B cell (primary cell): ENCODE results near the gene TDRD12. TPM values are rescaled to one million over a fixed set of nuclear protein-coding genes. Genes with fewer than 3 reads are reported as not detected.
"Not testable (repeated sequence)": the region's sequence is repeated elsewhere in the genome, so short reads cannot be mapped to it uniquely, and the experiment has no call there.

Experiments
- ATAC-seq: fragments of 200-7000 bp; cut with Tn5 transposase; one replicate; pipeline ENCODE4 v1.10.0; 2021; ENCODE audit warnings: low read depth, mild to moderate bottlenecking, moderate number of reproducible peaks, moderate library complexity
- CTCF ChIA-PET: fragments of 350-600 bp; sonication (Branson Sonifier 250); formaldehyde crosslinking; loops from one replicate; lab custom pipeline; 2021; ENCODE audit warnings: antibody characterized with exemption, inconsistent platforms; lab: Charles Lee
- POLR2A ChIA-PET: fragments of 350-600 bp; sonication (Branson Sonifier 250); formaldehyde crosslinking; loops from one replicate; lab custom pipeline; 2021; ENCODE audit warnings: antibody characterized with exemption; lab: Charles Lee
- DNase-seq: peaks from one replicate; pipeline ENCODE4 v3.0.0; 2013
- H2AFZ ChIP-seq: 2 replicates; pipeline ENCODE4 v1.6.1; 2012; ENCODE audit warnings: mild to moderate bottlenecking, low read depth, low read length; ENCODE audit not compliant: insufficient read depth, poor library complexity, severe bottlenecking
- H3K27ac ChIP-seq, 2 donors: 1 replicate in 1 of 2; 2 replicates in 1 of 2; pipeline ENCODE4 v1.5.1; 2012 to 2013; ENCODE audit warnings: low read length in 2 of 2, mild to moderate bottlenecking in 2 of 2, moderate library complexity in 1 of 2
- H3K27me3 ChIP-seq, 4 experiments: fragments of 200-600 bp in 1 of 4; sonication (generic) in 1 of 4; replicated peaks in 1 of 4; 1 replicate in 2 of 4; 2 replicates in 2 of 4; pipeline versions ENCODE4 v1.6.1 to v1.7.0; 2013 to 2016; ENCODE audit warnings: low read length in 3 of 4, mild to moderate bottlenecking in 2 of 4, mixed read lengths in 1 of 4, moderate library complexity in 1 of 4; ENCODE audit not compliant: insufficient read depth in 4 of 4, control insufficient read depth in 3 of 4; ENCODE audit errors: control extremely low read depth in 1 of 4
- H3K36me3 ChIP-seq, 2 experiments: replicated peaks in 1 of 2; 1 replicate in 1 of 2; 2 replicates in 1 of 2; pipeline versions ENCODE4 v1.6.1 to v1.7.1; 2013; ENCODE audit warnings: low read length in 1 of 2; ENCODE audit not compliant: insufficient read depth in 2 of 2, control insufficient read depth in 1 of 2; ENCODE audit errors: control extremely low read depth in 1 of 2, extremely low read depth in 1 of 2
- H3K4me1 ChIP-seq, 2 donors: fragments of 200-600 bp in 1 of 2; sonication (generic) in 1 of 2; 1 replicate in 1 of 2; 2 replicates in 1 of 2; pipeline versions ENCODE4 v1.5.1 to v1.6.1; 2013 to 2017; ENCODE audit warnings: low read length in 2 of 2; ENCODE audit not compliant: control insufficient read depth in 2 of 2, insufficient read depth in 2 of 2
- H3K4me2 ChIP-seq: replicated peaks from 2 replicates; pipeline ENCODE3; 2012; ENCODE audit warnings: mild to moderate bottlenecking, low read depth, low read length; ENCODE audit not compliant: poor library complexity, severe bottlenecking
- H3K4me3 ChIP-seq, 5 experiments: fragments of 200-600 bp in 1 of 5; sonication (generic) in 1 of 5; 1 replicate in 3 of 5; 2 replicates in 2 of 5; pipeline versions ENCODE4 v1.5.1 to v1.7.0; 2011 to 2016; ENCODE audit warnings: low read length in 4 of 5, mild to moderate bottlenecking in 4 of 5, low read depth in 2 of 5, control low read depth in 1 of 5, moderate library complexity in 1 of 5; ENCODE audit not compliant: insufficient read depth in 1 of 5; ENCODE audit errors: control extremely low read depth in 1 of 5, extremely low read depth in 1 of 5
- H3K79me2 ChIP-seq: fragments of 200-600 bp; sonication (generic); one replicate; pipeline ENCODE4 v1.6.0; 2016; ENCODE audit warnings: low read length; ENCODE audit not compliant: control insufficient read depth, insufficient read depth
- H3K9ac ChIP-seq: fragments of 200-600 bp; sonication (generic); 2 replicates; pipeline ENCODE4 v1.6.1; 2017; ENCODE audit warnings: mild to moderate bottlenecking, low read length, moderate library complexity
- H3K9me3 ChIP-seq, 3 donors: one replicate each; pipeline versions ENCODE4 v1.6.1 to v1.7.1; 2013; ENCODE audit warnings: low read length in 2 of 3; ENCODE audit not compliant: control insufficient read depth in 2 of 3, insufficient read depth in 1 of 3; ENCODE audit errors: control extremely low read depth in 1 of 3
- H4K20me1 ChIP-seq: 2 replicates; pipeline ENCODE4 v1.6.0; 2012; ENCODE audit warnings: mild to moderate bottlenecking, low read length; ENCODE audit not compliant: insufficient read depth, control insufficient read depth, poor library complexity, severe bottlenecking
- H3K27ac Mint-ChIP-seq: one replicate; pipeline ENCODE4 v1.8.0; 2021; ENCODE audit warnings: mixed read lengths
- H3K27me3 Mint-ChIP-seq: one replicate; pipeline ENCODE4 v1.8.0; 2021; ENCODE audit warnings: mixed read lengths
- H3K4me1 Mint-ChIP-seq: one replicate; pipeline ENCODE4 v1.8.0; 2021; ENCODE audit warnings: mixed read lengths
- H3K4me3 Mint-ChIP-seq: one replicate; pipeline ENCODE4 v1.8.0; 2021; ENCODE audit warnings: mixed read lengths
- H3K9me3 Mint-ChIP-seq: one replicate; pipeline ENCODE4 v1.8.0; 2022; ENCODE audit warnings: mixed read lengths; ENCODE audit not compliant: insufficient read depth
- CTCF ChIP-seq: fragments of 200-600 bp; IDR thresholded peaks from one replicate; pipeline ENCODE4 v1.8.0; 2022; ENCODE audit warnings: antibody characterized with exemption, mild to moderate bottlenecking
- EZH2 ChIP-seq: IDR thresholded peaks from 2 replicates; pipeline ENCODE4 v1.6.1; 2012; ENCODE audit warnings: borderline replicate concordance, low read depth, mild to moderate bottlenecking, moderate library complexity, low read length; ENCODE audit not compliant: insufficient read depth, poor library complexity, severe bottlenecking
- WGBS: methylation state at CpG from one replicate; pipeline ENCODE4 v1.1.5; 2013; ENCODE audit warnings: missing lambda C conversion rate; ENCODE audit not compliant: insufficient coverage; 5-methylcytosine and 5-hydroxymethylcytosine counted together
- intact Hi-C: fragments of 100-400 bp; cut with micrococcal nuclease; formaldehyde crosslinking; loops from one replicate; pipeline ENCODE4 v1.10.0; 2022
- polyA plus RNA-seq: library from polyadenylated mRNA; depleted of rRNA; stranded (reverse); fragments of >200 nt; gene quantifications from 2 replicates; pipeline ENCODE4 v1.2.3, GENCODE V29; 2012
- total RNA-seq, 2 donors: library from RNA; stranded (reverse); fragments of 120-200 nt in 1 of 2; gene quantifications; 1 replicate in 1 of 2; 2 replicates in 1 of 2; pipeline versions ENCODE4 v1.2.3 to v1.2.4, GENCODE V29; 2013 to 2022

TDRD12 gene
- total and polyA plus RNA-seq, 2 donors (not counting 1 experiment from before 2014, with no cell fraction given), result 0.30 to 1.1 TPM

- ChIA-PET POLR2A (no interaction called here), CTCF (no interaction called here)
- Histone ChIP-seq H3K9me3 (no peaks in the 10 kb centered on the region), H3K4me3 (no peak overlapping the region), H3K27ac (no peak overlapping the region), H3K4me1 (no peaks in the 10 kb centered on the region), H3K36me3 (no peaks in the 10 kb centered on the region), H3K4me2 (no peak overlapping the region), H2AFZ (no peak overlapping the region), H3K9ac (no peak overlapping the region), H4K20me1 (no peaks in the 10 kb centered on the region), H3K27me3 (no peaks in the 10 kb centered on the region), H3K79me2 (no peaks in the 10 kb centered on the region)
- intact Hi-C loops, result no loop called here
- WGBS, result 94% methylated on average over 12 of the region's 12 CpGs
- TF ChIP-seq EZH2 (no peak), CTCF (no peak)
- Mint-ChIP-seq H3K9me3 (no peaks in the 10 kb centered on the region), H3K4me1 (no peaks in the 10 kb centered on the region), H3K27me3 (no peaks in the 10 kb centered on the region), H3K4me3 (no peak overlapping the region), H3K27ac (no peak overlapping the region)
- DNase-seq (no peak), ATAC-seq (no peak)
These were observed 147.1 kb downstream of the TDRD12 start for GRCh38 chr19:32866564-32867265.

GRCh38 chr19:32867436-32867835, 147.9 kb downstream of the TDRD12 start:
- H3K4me3 Mint-ChIP-seq, H3K9ac ChIP-seq, POLR2A ChIA-PET, H3K4me1 ChIP-seq, H3K4me2 ChIP-seq, H3K27ac ChIP-seq, H2AFZ ChIP-seq, H3K9me3 Mint-ChIP-seq, H3K27ac Mint-ChIP-seq, intact Hi-C loops, H3K27me3 Mint-ChIP-seq, ATAC-seq, H3K4me1 Mint-ChIP-seq, H4K20me1 ChIP-seq, DNase-seq, H3K36me3 ChIP-seq, H3K79me2 ChIP-seq, H3K27me3 ChIP-seq, H3K4me3 ChIP-seq, CTCF ChIA-PET, H3K9me3 ChIP-seq: not testable (repeated sequence)
- 94% methylated on average over 7 of the region's 9 CpGs for WGBS
